ENCODE data around the gene DTL. TPM values are rescaled to one million over a fixed set of nuclear protein-coding genes. Genes with fewer than 3 reads are reported as not detected.

DTL gene
- total RNA-seq, 1 experiment from 2014 or later = 73.0 TPM

DNA sequence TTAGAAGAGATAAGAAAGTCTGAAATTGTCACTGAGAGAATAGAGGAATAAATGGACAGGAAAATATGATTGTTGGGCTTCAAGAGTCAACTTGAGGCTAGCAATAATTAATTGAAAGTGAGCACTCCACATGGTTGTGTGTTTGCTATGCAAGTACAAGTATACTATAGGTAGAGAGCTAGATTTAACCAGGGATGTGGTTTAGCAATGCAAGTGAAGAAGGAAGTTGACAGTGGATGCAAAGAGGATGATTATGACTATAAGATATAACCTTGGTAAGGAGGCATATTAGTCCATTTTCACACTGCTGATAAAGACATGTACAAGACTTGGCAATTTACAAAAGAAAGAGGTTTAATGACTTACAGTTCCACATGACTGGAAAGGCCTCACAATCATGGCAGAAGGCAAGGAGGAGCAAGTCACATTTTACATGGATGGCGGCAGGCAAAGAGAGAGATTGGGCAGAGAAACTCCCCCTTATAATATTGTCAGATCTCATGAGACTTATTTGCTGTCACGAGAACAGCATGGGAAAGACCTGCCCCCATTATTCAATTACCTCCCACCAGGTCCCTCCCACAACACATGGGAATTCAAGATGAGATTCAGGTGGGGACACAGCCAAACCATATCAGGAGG lies 47.3 kb downstream of the DTL start:
- H3K56ac ChIP-seq (ENCODE audit: insufficient read length, low read depth, low read length) = no peak overlapping the region
- Mint-ChIP-seq H3K27me3 (ENCODE audit: low read depth) (no peaks in the 10 kb centered on the region), H3K4me1 (no peaks in the 10 kb centered on the region), H3K9me3 (no peaks in the 10 kb centered on the region), H3K4me3 (no peak overlapping the region), H3K36me3 (ENCODE audit: insufficient read depth in 1 of 3, low read depth in 3 of 3) (peaks cover 21 to 48% (median 28%) of the 10 kb centered on the region in 3 experiments; a peak in 6 of 7 replicates), H3K27ac (no peak overlapping the region)
- H2AFZ ChIP-seq (ENCODE audit: low read length) = no peak overlapping the region
- no peak overlapping the region for H2AK5ac ChIP-seq (ENCODE audit: insufficient read length, low read length)
- H3K9me3 ChIP-seq (ENCODE audit: control insufficient read depth, low read depth, low read length) = no peaks in the 10 kb centered on the region
- peaks cover 2% of the 10 kb centered on the region for H4K20me1 ChIP-seq (ENCODE audit: control insufficient read depth, insufficient read depth, insufficient read length)
- H3K79me2 ChIP-seq (ENCODE audit: insufficient read depth, low read length) = no peaks in the 10 kb centered on the region
- H3K14ac ChIP-seq (ENCODE audit: insufficient read depth, low read length) = no peak overlapping the region
- H4K8ac ChIP-seq (replicated peaks; ENCODE audit: insufficient read length, low read depth, low read length) = no peak overlapping the region
- H3K23me2 ChIP-seq (ENCODE audit: insufficient read length, low read depth, low read length, poor library complexity, severe bottlenecking) = no peaks in the 10 kb centered on the region
- DNase-seq = no peak
- H3K23ac ChIP-seq (ENCODE audit: insufficient read length, low read depth, low read length) = no peak overlapping the region
- H3K27ac ChIP-seq (ENCODE audit: insufficient read length, low read depth, low read length) = no peak overlapping the region
- no peak overlapping the region for H4K5ac ChIP-seq (ENCODE audit: insufficient read length, low read depth, low read length)
- H3K4me1 ChIP-seq (ENCODE audit: insufficient read depth, low read length) = no peaks in the 10 kb centered on the region
- H2BK20ac ChIP-seq (ENCODE audit: low read depth, low read length, poor library complexity, severe bottlenecking) = no peak overlapping the region
- no peak overlapping the region for H3K4ac ChIP-seq (ENCODE audit: low read depth, low read length)
- H3K4me2 ChIP-seq (ENCODE audit: insufficient read depth, insufficient read length, low read length) = no peak overlapping the region
- no peak overlapping the region for H2BK120ac ChIP-seq (ENCODE audit: low read depth, low read length, poor library complexity, severe bottlenecking)
- H4K91ac ChIP-seq (ENCODE audit: insufficient read length, low read depth, low read length) = no peak overlapping the region
- no peaks in the 10 kb centered on the region for H3K79me1 ChIP-seq (ENCODE audit: insufficient read depth, low read depth, low read length, poor library complexity, severe bottlenecking)
- H3K27me3 ChIP-seq (ENCODE audit: insufficient read depth, low read length) = no peaks in the 10 kb centered on the region
- no CpG with 5 or more reads among the region's 2 CpGs for WGBS (ENCODE audit: extremely low coverage, insufficient read length, low lambda C conversion rate)
- no peak overlapping the region for H3K18ac ChIP-seq (ENCODE audit: insufficient read length, low read depth, low read length)
- H3T11ph ChIP-seq (ENCODE audit: low read length) = no peak overlapping the region
- H2BK12ac ChIP-seq (ENCODE audit: insufficient read length, low read depth, low read length) = no peak overlapping the region
- TF ChIP-seq, protein P1, sequence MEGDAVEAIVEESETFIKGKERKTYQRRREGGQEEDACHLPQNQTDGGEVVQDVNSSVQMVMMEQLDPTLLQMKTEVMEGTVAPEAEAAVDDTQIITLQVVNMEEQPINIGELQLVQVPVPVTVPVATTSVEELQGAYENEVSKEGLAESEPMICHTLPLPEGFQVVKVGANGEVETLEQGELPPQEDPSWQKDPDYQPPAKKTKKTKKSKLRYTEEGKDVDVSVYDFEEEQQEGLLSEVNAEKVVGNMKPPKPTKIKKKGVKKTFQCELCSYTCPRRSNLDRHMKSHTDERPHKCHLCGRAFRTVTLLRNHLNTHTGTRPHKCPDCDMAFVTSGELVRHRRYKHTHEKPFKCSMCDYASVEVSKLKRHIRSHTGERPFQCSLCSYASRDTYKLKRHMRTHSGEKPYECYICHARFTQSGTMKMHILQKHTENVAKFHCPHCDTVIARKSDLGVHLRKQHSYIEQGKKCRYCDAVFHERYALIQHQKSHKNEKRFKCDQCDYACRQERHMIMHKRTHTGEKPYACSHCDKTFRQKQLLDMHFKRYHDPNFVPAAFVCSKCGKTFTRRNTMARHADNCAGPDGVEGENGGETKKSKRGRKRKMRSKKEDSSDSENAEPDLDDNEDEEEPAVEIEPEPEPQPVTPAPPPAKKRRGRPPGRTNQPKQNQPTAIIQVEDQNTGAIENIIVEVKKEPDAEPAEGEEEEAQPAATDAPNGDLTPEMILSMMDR (conservative IDR thresholded peaks at IDR 0.05) = no peak
- H2BK5ac ChIP-seq (ENCODE audit: insufficient read length, low read length) = no peak overlapping the region
- no peak overlapping the region for H2BK15ac ChIP-seq (ENCODE audit: low read depth, low read length)
- H3K9ac ChIP-seq (ENCODE audit: extremely low read depth, insufficient read length, low read length) = no peak overlapping the region

All from H9 (cell line).